Superior temporal gyrus (tissue), 1 donor: ENCODE results near the gene ADGRL2.

ENCODE experiments used
- DNase-seq: peaks from one replicate; pipeline ENCODE4 v3.0.0-alpha.2; 2016; ENCODE audit errors: extremely low spot score

ADGRL2 gene

GRCh38 chr1:81907575-81907974, 106.8 kb downstream of the ADGRL2 start:
- DNase-seq, result no peak

DNA sequence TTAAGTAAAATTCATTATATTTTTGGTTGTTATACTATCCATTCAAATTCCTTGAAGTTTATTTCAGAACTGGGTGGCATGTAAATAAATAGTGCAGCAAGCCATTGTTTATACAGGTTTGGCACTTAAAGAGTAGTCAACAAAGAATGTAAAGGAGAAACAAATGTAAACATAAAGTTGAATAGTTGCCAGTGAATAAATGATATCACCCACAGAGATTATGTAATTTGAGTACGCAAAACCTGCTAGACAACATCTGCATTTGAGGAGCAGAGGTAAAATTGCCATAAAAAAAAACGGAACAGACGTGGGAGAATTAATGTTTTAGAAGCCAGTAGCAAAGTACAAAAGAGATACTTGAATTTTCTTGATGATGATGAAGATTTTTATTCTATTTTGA, 111.6 kb downstream of the ADGRL2 start:
- no peak for DNase-seq

- DNase-seq, result no peak
These were observed 115.2 kb downstream of the ADGRL2 start for GRCh38 chr1:81915937-81916336.

DNA sequence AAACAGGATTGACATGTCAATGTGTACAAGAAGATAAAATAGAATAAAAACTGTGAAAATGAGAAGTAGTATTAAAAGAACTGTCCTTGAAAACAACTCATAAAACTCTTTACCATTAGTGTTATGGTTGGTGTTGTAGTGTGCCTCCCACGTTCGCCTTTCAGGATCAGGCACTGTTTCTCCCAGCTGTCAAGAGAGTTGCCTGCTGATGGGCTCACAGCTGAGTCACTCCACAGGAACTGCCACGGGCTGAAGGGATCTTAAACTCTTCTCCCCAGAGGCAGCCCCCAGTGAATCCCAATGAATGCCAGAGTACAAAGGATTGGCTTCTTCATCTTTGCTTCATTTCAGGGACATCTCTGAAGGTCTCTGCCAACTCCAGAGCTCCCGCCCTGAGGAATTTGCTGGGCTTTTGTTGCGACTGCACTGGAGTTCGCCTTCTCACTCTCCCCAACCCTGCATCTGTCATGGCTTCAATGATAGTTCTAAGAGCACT, 119.6 kb downstream of the ADGRL2 start:
- DNase-seq, result no peak

GRCh38 chr1:81920886-81921285, 120.2 kb downstream of the ADGRL2 start:
- no peak for DNase-seq

DNA sequence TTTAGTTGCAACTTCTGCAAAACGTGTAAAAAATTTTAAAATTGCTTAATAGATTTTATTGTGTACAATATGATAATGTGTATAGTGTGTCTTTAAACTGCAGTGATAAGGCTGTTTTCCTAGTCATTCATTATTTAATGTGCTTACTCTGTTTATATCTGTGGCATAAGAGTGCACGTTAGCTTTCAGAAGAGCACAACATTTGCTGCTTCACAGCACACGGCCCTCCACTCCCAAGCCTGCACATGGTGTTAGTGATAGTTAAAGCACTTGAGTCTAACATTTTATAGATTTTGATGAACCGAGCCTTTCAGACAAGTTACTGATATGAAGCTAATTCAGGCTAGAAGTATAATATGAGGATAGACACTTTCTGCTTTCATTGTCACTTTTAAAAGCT, 120.6 kb downstream of the ADGRL2 start:
- DNase-seq, result no peak

- DNase-seq, result no peak
These were observed 121.2 kb downstream of the ADGRL2 start for GRCh38 chr1:81921851-81922462.

- DNase-seq, result no peak
These were observed 122.2 kb downstream of the ADGRL2 start for GRCh38 chr1:81922955-81923354.

- DNase-seq, result no peak
These were observed 128.4 kb downstream of the ADGRL2 start for GRCh38 chr1:81929106-81929505.

DNA sequence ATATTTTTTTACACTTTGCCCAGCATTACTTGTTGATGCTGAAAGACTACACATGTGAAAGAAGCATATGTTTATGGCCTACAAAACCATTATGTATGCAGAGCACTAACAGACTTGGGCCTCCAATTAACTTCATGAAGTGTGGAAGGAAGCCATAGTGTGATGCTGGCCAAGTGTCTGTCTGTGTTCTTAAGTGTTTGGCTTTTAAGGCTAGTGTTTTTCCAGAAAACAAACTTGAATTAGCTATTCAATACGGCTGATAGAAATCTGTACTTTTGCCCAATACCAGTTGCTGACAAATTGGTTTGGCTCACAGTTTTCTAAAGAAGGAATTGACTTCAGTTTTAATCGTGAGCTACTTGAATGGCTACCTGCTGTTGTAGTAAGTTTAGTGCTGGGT, 136.1 kb downstream of the ADGRL2 start:
- no peak for DNase-seq

GRCh38 chr1:81937791-81938450, 137.2 kb downstream of the ADGRL2 start:
- no peak for DNase-seq

DNA sequence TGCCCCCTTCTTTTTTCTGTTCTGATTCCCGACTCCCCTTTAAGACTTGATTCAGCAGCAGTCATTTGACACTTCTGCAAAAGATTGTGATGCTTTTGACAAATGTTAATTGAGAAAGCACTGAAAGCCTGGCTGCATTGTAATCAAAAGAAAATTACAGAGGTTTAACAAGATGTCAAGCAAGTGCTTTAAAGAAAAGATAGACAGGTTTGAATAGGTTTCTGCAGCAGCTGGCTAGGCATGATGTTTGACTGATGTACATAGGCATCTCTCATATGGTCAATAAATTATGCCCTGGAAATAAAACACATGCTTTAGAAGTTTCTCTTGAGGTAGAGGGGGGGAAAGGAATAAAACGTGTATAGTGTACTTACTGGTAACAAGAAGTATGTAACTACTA, 147.8 kb downstream of the ADGRL2 start:
- DNase-seq, result no peak

DNA sequence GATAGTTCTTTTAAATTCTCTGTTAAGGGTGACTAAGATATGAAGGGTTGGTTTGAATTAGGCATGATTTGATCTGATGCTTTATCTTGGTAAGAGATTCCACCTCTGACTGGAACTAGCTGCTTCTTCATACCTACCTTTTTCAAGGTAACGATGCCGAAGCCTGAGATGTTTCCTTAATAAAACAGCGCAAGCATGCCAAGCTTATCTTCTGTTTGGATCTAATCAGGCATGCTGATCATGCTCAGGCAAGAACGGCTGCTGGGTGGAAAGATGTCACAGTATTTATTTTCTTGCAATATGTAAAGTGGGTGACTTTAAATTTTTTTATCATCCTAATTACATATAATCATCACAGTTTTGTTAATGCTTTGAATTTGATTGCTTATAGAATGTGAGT, 148.7 kb downstream of the ADGRL2 start:
- no peak for DNase-seq

- no peak for DNase-seq
These were observed 149.3 kb downstream of the ADGRL2 start for GRCh38 chr1:81950037-81950436.

GRCh38 chr1:81950591-81951244, 150.0 kb downstream of the ADGRL2 start:
- DNase-seq, result no peak

DNA sequence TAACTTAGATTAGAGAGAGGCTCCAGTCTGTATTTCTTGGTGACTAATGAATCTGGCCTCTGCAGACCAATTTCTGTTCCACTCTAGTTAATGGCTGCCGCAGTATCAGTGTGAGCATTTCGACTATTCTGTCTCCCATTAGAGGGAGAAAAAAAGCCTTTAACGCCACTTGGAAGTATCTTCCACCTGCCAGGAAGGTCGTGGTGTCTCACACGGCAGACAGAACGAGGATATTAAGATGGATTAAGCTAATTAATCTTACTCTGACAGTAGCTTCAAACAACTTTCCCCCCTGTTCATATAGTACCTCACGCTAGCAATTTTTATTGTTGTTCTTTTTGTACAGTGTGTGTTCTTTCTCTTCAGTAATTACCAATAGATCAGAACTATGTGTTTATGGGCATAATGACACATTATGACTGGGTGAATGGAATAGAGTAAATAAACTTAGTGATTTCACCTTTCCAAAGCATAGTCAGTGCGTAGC, 153.8 kb downstream of the ADGRL2 start:
- DNase-seq, result no peak

GRCh38 chr1:81967951-81968350, 167.2 kb downstream of the ADGRL2 start:
- DNase-seq, result no peak

DNA sequence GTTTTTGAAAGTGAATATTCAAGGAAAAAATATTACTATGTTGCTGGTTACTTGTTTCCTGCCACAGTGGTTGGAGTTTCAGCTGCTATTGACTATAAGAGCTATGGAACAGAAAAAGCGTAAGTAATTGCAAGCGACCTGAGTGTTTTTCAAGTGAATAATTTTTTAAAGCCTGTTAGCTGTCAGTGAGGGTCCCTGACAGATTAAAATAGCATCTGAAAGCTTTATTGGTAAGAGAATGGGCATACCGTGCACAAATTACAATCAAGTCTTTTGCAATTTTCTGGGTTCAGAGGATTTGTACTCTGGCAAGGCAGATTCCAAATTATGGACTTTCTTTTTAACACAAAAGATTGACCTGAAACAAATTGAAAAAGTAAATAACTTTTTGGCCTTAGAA, 169.7 kb downstream of the ADGRL2 start:
- DNase-seq, result no peak

DNA sequence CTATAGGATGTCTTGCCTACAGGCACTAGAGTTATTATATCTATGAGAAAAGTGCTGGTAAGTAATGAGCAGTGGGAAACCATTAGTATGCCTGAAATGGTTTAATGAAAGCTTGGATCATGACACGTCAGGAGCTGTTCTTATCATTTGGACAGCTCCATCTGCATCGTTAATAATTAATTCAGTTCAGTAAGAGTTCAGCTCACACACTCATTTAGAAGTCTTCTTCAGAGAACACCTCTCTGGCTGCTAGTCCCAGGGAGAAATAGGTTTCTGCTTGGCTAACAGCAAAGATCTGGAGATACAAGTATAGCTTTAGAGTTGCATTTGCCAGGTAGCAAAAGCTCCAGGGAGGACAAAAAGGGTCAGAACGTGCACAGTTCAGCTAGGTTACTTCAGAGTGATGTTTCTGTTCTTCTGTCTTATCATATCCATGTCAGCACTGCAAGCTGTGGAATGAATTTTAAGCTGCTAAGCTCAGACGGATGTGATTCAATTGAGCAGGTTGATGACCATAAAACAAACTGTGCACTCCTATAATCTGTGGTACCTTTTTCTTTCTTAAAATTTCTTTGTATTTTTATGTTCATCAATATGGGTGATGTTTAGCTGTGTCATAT, 173.6 kb downstream of the ADGRL2 start:
- no peak for DNase-seq

- DNase-seq, result no peak
These were observed 174.3 kb downstream of the ADGRL2 start for GRCh38 chr1:81974883-81975555.

GRCh38 chr1:81976539-81976938, 175.8 kb downstream of the ADGRL2 start:
- DNase-seq, result no peak

- DNase-seq, result no peak
These were observed 178.2 kb downstream of the ADGRL2 start for GRCh38 chr1:81978945-81979344.
